HEK293 (cell line): Measurements from ENCODE around the gene EBF3.

ENCODE experiments used
- BCL11B ChIP-seq: fragments of 450-650 bp; formaldehyde crosslinking; IDR thresholded peaks from 2 replicates; pipeline ENCODE4 v1.5.1; 2016; ENCODE audit warnings: low read depth, missing biosample characterization, missing genetic modification characterization
- ELK4 ChIP-seq: IDR thresholded peaks from 2 replicates; pipeline ENCODE4 v1.6.1; 2011; ENCODE audit warnings: mild to moderate bottlenecking, low read depth, low read length, borderline replicate concordance
- KLF10 ChIP-seq: fragments of 450-650 bp; IDR thresholded peaks from 2 replicates; pipeline ENCODE4 v1.5.1; 2018; ENCODE audit warnings: missing biosample characterization, mild to moderate bottlenecking, missing genetic modification characterization
- KLF16 ChIP-seq: fragments of 450-650 bp; formaldehyde crosslinking; IDR thresholded peaks from 2 replicates; pipeline ENCODE4 v1.5.1; 2017; ENCODE audit warnings: missing biosample characterization, missing genetic modification characterization
- TCF7L2 ChIP-seq: IDR thresholded peaks from 2 replicates; pipeline ENCODE4 v1.6.1; 2011; ENCODE audit warnings: low read depth, mild to moderate bottlenecking, inconsistent platforms, low read length, moderate library complexity, borderline replicate concordance
- TRIM28 ChIP-seq: IDR thresholded peaks from 2 replicates; pipeline ENCODE4 v1.6.1; 2011; ENCODE audit warnings: low read length, control low read depth, borderline replicate concordance
- ZBTB1 ChIP-seq: fragments of 450-650 bp; formaldehyde crosslinking; IDR thresholded peaks from 2 replicates; pipeline ENCODE4 v1.5.1; 2016; ENCODE audit warnings: missing biosample characterization, missing genetic modification characterization
- ZBTB10 ChIP-seq: fragments of 450-650 bp; formaldehyde crosslinking; IDR thresholded peaks from 2 replicates; pipeline ENCODE4 v1.5.1; 2016; ENCODE audit warnings: missing biosample characterization, missing genetic modification characterization
- ZFHX2 ChIP-seq: fragments of 450-650 bp; formaldehyde crosslinking; conservative IDR thresholded peaks from 2 replicates; pipeline ENCODE4 v1.5.1; 2016; ENCODE audit warnings: missing biosample characterization, missing genetic modification characterization
- ZIC2 ChIP-seq: fragments of 450-650 bp; formaldehyde crosslinking; IDR thresholded peaks from 2 replicates; pipeline ENCODE4 v1.5.1; 2016; ENCODE audit warnings: missing biosample characterization, missing genetic modification characterization
- ZNF10 ChIP-seq: fragments of 450-650 bp; formaldehyde crosslinking; IDR thresholded peaks from 2 replicates; pipeline ENCODE4 v1.5.1; 2017; ENCODE audit warnings: missing biosample characterization, missing genetic modification characterization
- ZNF112 ChIP-seq: fragments of 450-650 bp; formaldehyde crosslinking; IDR thresholded peaks from 2 replicates; pipeline ENCODE4 v1.5.0; 2017; ENCODE audit warnings: missing biosample characterization, missing genetic modification characterization
- ZNF114 ChIP-seq: fragments of 450-650 bp; formaldehyde crosslinking; IDR thresholded peaks from 2 replicates; pipeline ENCODE4 v1.5.0; 2017; ENCODE audit warnings: missing biosample characterization, missing genetic modification characterization
- ZNF133 ChIP-seq: fragments of 450-650 bp; formaldehyde crosslinking; IDR thresholded peaks from 2 replicates; pipeline ENCODE4 v1.5.1; 2016; ENCODE audit warnings: missing biosample characterization, missing genetic modification characterization
- ZNF146 ChIP-seq: fragments of 450-650 bp; formaldehyde crosslinking; IDR thresholded peaks from 2 replicates; pipeline ENCODE4 v1.5.1; 2016; ENCODE audit warnings: missing biosample characterization, missing genetic modification characterization
- ZNF175 ChIP-seq: fragments of 450-650 bp; formaldehyde crosslinking; IDR thresholded peaks from 2 replicates; pipeline ENCODE4 v1.5.1; 2016; ENCODE audit warnings: missing biosample characterization, missing genetic modification characterization
- ZNF18 ChIP-seq: fragments of 450-650 bp; formaldehyde crosslinking; IDR thresholded peaks from 2 replicates; pipeline ENCODE4 v1.5.1; 2016; ENCODE audit warnings: missing biosample characterization, missing genetic modification characterization
- ZNF184 ChIP-seq: fragments of 450-650 bp; IDR thresholded peaks from 2 replicates; pipeline ENCODE4 v1.5.1; 2018; ENCODE audit warnings: missing biosample characterization, mild to moderate bottlenecking, missing genetic modification characterization
- ZNF292 ChIP-seq: fragments of 450-650 bp; formaldehyde crosslinking; IDR thresholded peaks from 2 replicates; pipeline ENCODE4 v1.5.1; 2016; ENCODE audit warnings: low read depth, missing biosample characterization, missing genetic modification characterization, borderline replicate concordance
- ZNF341 ChIP-seq: fragments of 450-650 bp; formaldehyde crosslinking; IDR thresholded peaks from 2 replicates; pipeline ENCODE4; 2016; ENCODE audit warnings: low read depth, missing biosample characterization, missing genetic modification characterization
- ZNF362 ChIP-seq: fragments of 450-650 bp; formaldehyde crosslinking; IDR thresholded peaks from 2 replicates; pipeline ENCODE4 v1.5.1; 2016; ENCODE audit warnings: missing biosample characterization, missing genetic modification characterization
- ZNF501 ChIP-seq: fragments of 450-650 bp; formaldehyde crosslinking; IDR thresholded peaks from 2 replicates; pipeline ENCODE4 v1.5.1; 2016; ENCODE audit warnings: missing biosample characterization, missing genetic modification characterization
- ZNF561 ChIP-seq: fragments of 450-650 bp; IDR thresholded peaks from 2 replicates; pipeline ENCODE4 v1.5.1; 2018; ENCODE audit warnings: missing biosample characterization, missing genetic modification characterization, borderline replicate concordance
- ZNF621 ChIP-seq: fragments of 450-650 bp; formaldehyde crosslinking; IDR thresholded peaks from 2 replicates; pipeline ENCODE4 v1.5.1; 2017; ENCODE audit warnings: missing biosample characterization, missing genetic modification characterization
- ZNF629 ChIP-seq: fragments of 450-650 bp; formaldehyde crosslinking; IDR thresholded peaks from 2 replicates; pipeline ENCODE4 v1.5.1; 2017; ENCODE audit warnings: missing biosample characterization, missing genetic modification characterization
- ZNF660 ChIP-seq: fragments of 450-650 bp; IDR thresholded peaks from 2 replicates; pipeline ENCODE4 v1.5.1; 2018; ENCODE audit warnings: missing biosample characterization, mild to moderate bottlenecking, missing genetic modification characterization
- ZNF785 ChIP-seq: fragments of 450-650 bp; formaldehyde crosslinking; IDR thresholded peaks from 2 replicates; pipeline ENCODE4 v1.5.1; 2016; ENCODE audit warnings: missing biosample characterization, missing genetic modification characterization
- ZNF837 ChIP-seq: fragments of 450-650 bp; formaldehyde crosslinking; IDR thresholded peaks from 2 replicates; pipeline ENCODE4 v1.5.1; 2016; ENCODE audit warnings: missing biosample characterization, missing genetic modification characterization
- TF ChIP-seq, protein P1 (sequence below): fragments of 450-650 bp; formaldehyde crosslinking; IDR thresholded peaks from 2 replicates; pipeline ENCODE4 v1.5.1; 2016; ENCODE audit warnings: missing biosample characterization, missing genetic modification characterization
- TF ChIP-seq, protein P2 (sequence below): fragments of 450-650 bp; IDR thresholded peaks from 2 replicates; pipeline ENCODE4 v1.5.1; 2018; ENCODE audit warnings: missing biosample characterization, missing genetic modification characterization

Gene EBF3

DNA sequence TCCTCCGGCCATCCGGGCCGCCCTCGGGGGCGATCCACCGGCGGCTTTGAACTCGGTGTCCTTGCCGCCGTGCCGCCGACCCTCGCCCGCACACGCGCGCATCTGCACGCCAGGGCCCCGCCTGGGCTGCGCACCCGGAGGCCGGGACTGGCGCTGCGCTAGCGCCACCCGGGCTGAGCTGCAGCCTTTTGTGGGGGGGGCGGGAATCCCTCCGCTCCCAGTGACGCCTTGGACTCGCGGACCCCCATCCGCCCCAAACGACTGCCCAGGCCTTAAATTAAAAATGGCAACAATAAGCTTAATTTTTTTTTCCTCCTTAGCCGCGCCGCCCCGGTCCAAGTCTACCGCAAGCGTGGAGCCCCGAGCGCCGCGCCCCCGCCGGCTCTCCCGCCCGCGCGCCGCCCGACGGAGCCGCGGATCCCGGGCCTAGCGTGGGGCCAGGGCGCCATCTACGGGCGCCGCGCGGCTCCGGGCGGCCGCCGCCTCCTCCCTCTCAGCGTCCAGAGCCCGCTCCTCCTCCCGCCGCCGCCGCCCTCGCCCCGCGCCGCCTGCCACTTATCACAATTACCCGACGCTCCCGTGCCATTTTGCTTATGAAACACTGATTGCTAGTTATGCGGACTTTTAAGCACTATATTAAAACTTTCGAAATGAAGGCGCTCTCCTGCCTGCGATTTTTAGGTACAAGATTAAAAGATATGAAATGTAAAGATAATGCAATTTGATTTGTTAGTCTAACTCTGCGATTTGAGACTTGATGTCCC is 7.5 kb upstream of the EBF3 start (continued):
- no peak for TF ChIP-seq ZNF175 (tag by site-specific recombination)
- no peak for TF ChIP-seq ZNF660 (tag by site-specific recombination)
- peak; percentile 57 for TF ChIP-seq ZIC2 (tag by site-specific recombination)
- 0 out of 2 replicates have a peak, but pooled peaks have one; percentile 52 for TF ChIP-seq KLF16
- no peak for TF ChIP-seq ZNF133 (tag by site-specific recombination)
- TF ChIP-seq TCF7L2: no peak
- no peak for TF ChIP-seq ZNF629 (tag by site-specific recombination)
- no peak for TF ChIP-seq ZNF501 (tag by site-specific recombination)
- TF ChIP-seq ZNF184 (tag by site-specific recombination): no peak
- TF ChIP-seq, protein P1, sequence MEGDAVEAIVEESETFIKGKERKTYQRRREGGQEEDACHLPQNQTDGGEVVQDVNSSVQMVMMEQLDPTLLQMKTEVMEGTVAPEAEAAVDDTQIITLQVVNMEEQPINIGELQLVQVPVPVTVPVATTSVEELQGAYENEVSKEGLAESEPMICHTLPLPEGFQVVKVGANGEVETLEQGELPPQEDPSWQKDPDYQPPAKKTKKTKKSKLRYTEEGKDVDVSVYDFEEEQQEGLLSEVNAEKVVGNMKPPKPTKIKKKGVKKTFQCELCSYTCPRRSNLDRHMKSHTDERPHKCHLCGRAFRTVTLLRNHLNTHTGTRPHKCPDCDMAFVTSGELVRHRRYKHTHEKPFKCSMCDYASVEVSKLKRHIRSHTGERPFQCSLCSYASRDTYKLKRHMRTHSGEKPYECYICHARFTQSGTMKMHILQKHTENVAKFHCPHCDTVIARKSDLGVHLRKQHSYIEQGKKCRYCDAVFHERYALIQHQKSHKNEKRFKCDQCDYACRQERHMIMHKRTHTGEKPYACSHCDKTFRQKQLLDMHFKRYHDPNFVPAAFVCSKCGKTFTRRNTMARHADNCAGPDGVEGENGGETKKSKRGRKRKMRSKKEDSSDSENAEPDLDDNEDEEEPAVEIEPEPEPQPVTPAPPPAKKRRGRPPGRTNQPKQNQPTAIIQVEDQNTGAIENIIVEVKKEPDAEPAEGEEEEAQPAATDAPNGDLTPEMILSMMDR: peak; percentile 77
- peak; percentile 50; the same call in 1 of the 2 replicates for TF ChIP-seq ZBTB10 (tag by site-specific recombination)
- TF ChIP-seq ZNF112 (tag by site-specific recombination): no peak
- no peak for TF ChIP-seq ELK4
- peak; percentile 30 for TF ChIP-seq ZNF341 (tag by site-specific recombination)
- TF ChIP-seq ZNF621 (tag by site-specific recombination): no peak
- TF ChIP-seq ZNF362 (tag by site-specific recombination): no peak
- TF ChIP-seq ZNF10: no peak
- no peak for TF ChIP-seq BCL11B (tag by site-specific recombination)
- peak; percentile 16; the same call in 1 of the 2 replicates for TF ChIP-seq KLF10
- TF ChIP-seq ZNF292 (tag by site-specific recombination): no peak
- TF ChIP-seq ZNF561 (tag by site-specific recombination): peak; percentile 45; the same call in 1 of the 2 replicates
- no peak for TF ChIP-seq ZNF146 (tag by site-specific recombination)
- TF ChIP-seq ZNF785 (tag by site-specific recombination): no peak
- no peak for TF ChIP-seq ZNF114 (tag by site-specific recombination)
- TF ChIP-seq, protein P2, sequence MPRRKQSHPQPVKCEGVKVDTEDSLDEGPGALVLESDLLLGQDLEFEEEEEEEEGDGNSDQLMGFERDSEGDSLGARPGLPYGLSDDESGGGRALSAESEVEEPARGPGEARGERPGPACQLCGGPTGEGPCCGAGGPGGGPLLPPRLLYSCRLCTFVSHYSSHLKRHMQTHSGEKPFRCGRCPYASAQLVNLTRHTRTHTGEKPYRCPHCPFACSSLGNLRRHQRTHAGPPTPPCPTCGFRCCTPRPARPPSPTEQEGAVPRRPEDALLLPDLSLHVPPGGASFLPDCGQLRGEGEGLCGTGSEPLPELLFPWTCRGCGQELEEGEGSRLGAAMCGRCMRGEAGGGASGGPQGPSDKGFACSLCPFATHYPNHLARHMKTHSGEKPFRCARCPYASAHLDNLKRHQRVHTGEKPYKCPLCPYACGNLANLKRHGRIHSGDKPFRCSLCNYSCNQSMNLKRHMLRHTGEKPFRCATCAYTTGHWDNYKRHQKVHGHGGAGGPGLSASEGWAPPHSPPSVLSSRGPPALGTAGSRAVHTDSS (tag by site-specific recombination): no peak
- TF ChIP-seq ZFHX2 (tag by site-specific recombination): peak; percentile 38; the same call in 1 of the 2 replicates
- no peak for TF ChIP-seq TRIM28
- no peak for TF ChIP-seq ZBTB1 (tag by site-specific recombination)
- TF ChIP-seq ZNF18: no peak
- TF ChIP-seq ZNF837 (tag by site-specific recombination): no peak
